H1 (cell line): ENCODE results near the gene PRELID1. TPM values are rescaled to one million over a fixed set of nuclear protein-coding genes. Genes with fewer than 3 reads are reported as not detected.

Source experiments
- ASH2L ChIP-seq: fragments of 200-600, 300-600 bp; sonication (generic); IDR thresholded peaks from one replicate; pipeline ENCODE4 v1.7.1; 2017; ENCODE audit warnings: low read length
- ATF3 ChIP-seq: IDR thresholded peaks from 2 replicates; pipeline ENCODE4 v1.6.1; 2011; ENCODE audit warnings: low read depth, mild to moderate bottlenecking, low read length; ENCODE audit not compliant: insufficient read depth
- CHD7 ChIP-seq: fragments of 300-600 bp; sonication (generic); IDR thresholded peaks from 2 replicates; pipeline ENCODE4 v1.7.1; 2012; ENCODE audit warnings: low read length, moderate library complexity, mild to moderate bottlenecking, inconsistent platforms; ENCODE audit not compliant: insufficient replicate concordance
- KDM4A ChIP-seq: IDR thresholded peaks from one replicate; pipeline ENCODE4 v1.7.1; 2012; ENCODE audit warnings: low read depth, mild to moderate bottlenecking, moderate library complexity, low read length, inconsistent platforms; ENCODE audit not compliant: severe bottlenecking
- RAD21 ChIP-seq, 2 experiments: IDR thresholded peaks in 1 of 2; conservative IDR thresholded peaks in 1 of 2; 2 replicates each; pipeline ENCODE4 v1.6.1; 2011; ENCODE audit warnings: low read depth in 2 of 2, low read length in 2 of 2, improper control_type of control experiment in 1 of 2, inconsistent platforms in 1 of 2, mild to moderate bottlenecking in 1 of 2, moderate library complexity in 1 of 2
- RBBP5 ChIP-seq: IDR thresholded peaks from 2 replicates; pipeline ENCODE4 v1.7.1; 2012; ENCODE audit warnings: low read depth, mild to moderate bottlenecking, inconsistent platforms, low read length, moderate library complexity, borderline replicate concordance
- SP1 ChIP-seq: IDR thresholded peaks from 2 replicates; pipeline ENCODE4 v1.6.1; 2011; ENCODE audit warnings: low read depth, low read length
- SP2 ChIP-seq: IDR thresholded peaks from 2 replicates; pipeline ENCODE4 v1.6.1; 2012; ENCODE audit warnings: mild to moderate bottlenecking, low read length, inconsistent platforms
- USF2 ChIP-seq: IDR thresholded peaks from 2 replicates; pipeline ENCODE4 v1.6.1; 2011; ENCODE audit warnings: low read length, improper control_type of control experiment
- polyA plus RNA-seq, 7 experiments: library from polyadenylated mRNA; depleted of rRNA in 3 of 7; stranded (reverse) in 5 of 7; unstranded in 2 of 7; fragments of >200 nt in 5 of 7; fragments of 200-250 nt in 2 of 7; gene quantifications; 1 replicate in 5 of 7; 2 replicates in 1 of 7; 4 replicates in 1 of 7; pipeline versions ENCODE4 v1.2.1 to v1.2.3, GENCODE V29; 2011 to 2013; ENCODE audit warnings: missing spikeins in 2 of 7, mixed read lengths in 2 of 7
- total RNA-seq: library from RNA; stranded (reverse); fragmentation: NEBNext Ultra II Directional; extraction: Animal tissue kit (Norgen Biotek cat#: 25700); gene quantifications from 2 replicates; pipeline ENCODE4 v1.2.1, GENCODE V29; 2021

PRELID1 gene
- total and polyA plus RNA-seq, 2 of the 8 experiments (the other 6 are each of a cell fraction or from before 2014, with no cell fraction given) = 272 to 428 TPM

- TF ChIP-seq CHD7 = no peak
- no peak for TF ChIP-seq ATF3
- no peak for TF ChIP-seq KDM4A
- TF ChIP-seq SP2 = no peak
- TF ChIP-seq USF2 = no peak
- no peak for TF ChIP-seq SP1
- TF ChIP-seq RBBP5 = no peak
- no peak for TF ChIP-seq ASH2L
- TF ChIP-seq RAD21 (IDR thresholded peaks at IDR 0.05 in 1 of 2, conservative IDR thresholded peaks at IDR 0.05 in 1 of 2; ENCODE audit: low read depth in 2 of 2, low read length in 2 of 2) = no peak
These were observed 7.0 kb upstream of the PRELID1 start (continued) for GRCh38 chr5:177296581-177296980.
